HL-60 (cell line): Measurements from ENCODE around the gene SEPTIN14.

Experiments
- DNase-seq, 2 experiments: peaks; one replicate each; pipeline ENCODE4 v3.0.0-alpha.2; 2010 to 2020; ENCODE audit warnings: low read depth in 1 of 2, low spot score in 1 of 2
- H3K27ac ChIP-seq: fragments of 250-450 bp; sonication (Bioruptor Pico); replicated peaks from 2 replicates; pipeline ENCODE4 v1.5.1; 2020; ENCODE audit warnings: mild to moderate bottlenecking, moderate library complexity
- H3K27me3 ChIP-seq: fragments of 250-450 bp; sonication (Bioruptor Pico); 2 replicates; pipeline ENCODE4 v1.5.1; 2021; ENCODE audit warnings: mild to moderate bottlenecking, moderate library complexity; ENCODE audit not compliant: insufficient read depth, poor library complexity, severe bottlenecking
- H3K4me3 ChIP-seq: replicated peaks from 2 replicates; pipeline ENCODE4 v1.5.1; 2011; ENCODE audit warnings: mild to moderate bottlenecking, control low read depth, low read length; ENCODE audit not compliant: insufficient read depth
- CTCF ChIP-seq: IDR thresholded peaks from one replicate; pipeline ENCODE4 v1.5.1; 2011; ENCODE audit warnings: low read length, control low read depth, inconsistent platforms; ENCODE audit not compliant: insufficient read depth
- GABPA ChIP-seq: IDR thresholded peaks from 2 replicates; pipeline ENCODE4 v1.6.1; 2012; ENCODE audit warnings: low read depth
- POLR2AphosphoS5 ChIP-seq: IDR thresholded peaks from 2 replicates; pipeline ENCODE4 v1.6.1; 2012; ENCODE audit warnings: low read depth
- REST ChIP-seq: IDR thresholded peaks from 2 replicates; pipeline ENCODE4 v1.6.1; 2012; ENCODE audit warnings: low read depth; ENCODE audit not compliant: insufficient replicate concordance
- SPI1 ChIP-seq: IDR thresholded peaks from 2 replicates; pipeline ENCODE4 v1.6.1; 2012; ENCODE audit warnings: low read depth, mild to moderate bottlenecking, borderline replicate concordance

The SEPTIN14 gene

GRCh38 chr7:55778631-55779030, 83.9 kb downstream of the SEPTIN14 start:
- no peak for DNase-seq
- H3K27ac ChIP-seq: no peak overlapping the region
- TF ChIP-seq GABPA (no peak), SPI1 (no peak), POLR2AphosphoS5 (no peak), REST (no peak), CTCF (no peak)
- H3K27me3 ChIP-seq: no peaks in the 10 kb centered on the region
- no peak overlapping the region for H3K4me3 ChIP-seq

GRCh38 chr7:55776196-55776595, 86.4 kb downstream of the SEPTIN14 start:
- H3K27me3 ChIP-seq: no peaks in the 10 kb centered on the region
- DNase-seq: no peak
- H3K4me3 ChIP-seq: no peak overlapping the region
- TF ChIP-seq CTCF (no peak), SPI1 (no peak), REST (no peak), GABPA (no peak), POLR2AphosphoS5 (no peak)
- H3K27ac ChIP-seq: no peak overlapping the region

GRCh38 chr7:55775051-55775420, 87.5 kb downstream of the SEPTIN14 start:
- Histone ChIP-seq H3K27me3 (no peaks in the 10 kb centered on the region), H3K4me3 (no peak overlapping the region), H3K27ac (no peak overlapping the region)
- DNase-seq: no peak
- TF ChIP-seq SPI1: no peak
- no peak for TF ChIP-seq CTCF
- TF ChIP-seq GABPA: no peak
- TF ChIP-seq REST: no peak
- TF ChIP-seq POLR2AphosphoS5: no peak
